Inflammatory macrophage (primary cell): ENCODE measurements around the gene HIPK2.
A peak's percentile ranks its signal among the peaks of the same experiment; 100 is the strongest.

Experiments used
- DNase-seq, 2 donors: peaks; one replicate each; pipeline ENCODE4 v3.0.0-alpha.2; 2020 to 2022

The HIPK2 gene

GRCh38 chr7:139750459-139751095 lies 27.2 kb downstream of the HIPK2 start:
- no peak for DNase-seq

- DNase-seq = no peak
Measured at GRCh38 chr7:139749545-139749944, 28.3 kb downstream of the HIPK2 start.

GRCh38 chr7:139748941-139749340 lies 28.9 kb downstream of the HIPK2 start:
- peak; percentile 74 to 79 for DNase-seq

GRCh38 chr7:139748373-139748765 lies 29.4 kb downstream of the HIPK2 start:
- peak; percentile 54 to 66 for DNase-seq

GRCh38 chr7:139747662-139748372 lies 30.0 kb downstream of the HIPK2 start:
- no peak for DNase-seq

- DNase-seq = no peak
Measured at GRCh38 chr7:139746652-139747051, 31.1 kb downstream of the HIPK2 start.

GRCh38 chr7:139745678-139746143 lies 32.1 kb downstream of the HIPK2 start:
- DNase-seq = no peak

GRCh38 chr7:139744768-139745677 lies 32.8 kb downstream of the HIPK2 start:
- peak; percentile 41 to 52 for DNase-seq

- no peak for DNase-seq
Measured at GRCh38 chr7:139743967-139744767, 33.6 kb downstream of the HIPK2 start.

- no peak for DNase-seq
Measured at GRCh38 chr7:139743267-139743966, 34.4 kb downstream of the HIPK2 start.

GRCh38 chr7:139741789-139742344 lies 35.9 kb downstream of the HIPK2 start:
- DNase-seq = no peak

- DNase-seq = no peak
Measured at GRCh38 chr7:139741239-139741638, 36.6 kb downstream of the HIPK2 start.

GRCh38 chr7:139739863-139740597 lies 37.8 kb downstream of the HIPK2 start:
- no peak for DNase-seq

- DNase-seq = no peak
Measured at GRCh38 chr7:139738772-139739171, 39.0 kb downstream of the HIPK2 start.

GRCh38 chr7:139738101-139738489 lies 39.7 kb downstream of the HIPK2 start:
- no peak for DNase-seq

GRCh38 chr7:139737221-139738100 lies 40.3 kb downstream of the HIPK2 start:
- DNase-seq = no peak

GRCh38 chr7:139735912-139736595 lies 41.7 kb downstream of the HIPK2 start:
- DNase-seq = no peak

GRCh38 chr7:139735466-139735865 lies 42.3 kb downstream of the HIPK2 start:
- DNase-seq = no peak

GRCh38 chr7:139734395-139734794 lies 43.4 kb downstream of the HIPK2 start:
- DNase-seq = no peak
